Measurements from ENCODE around the gene SLCO2B1. TPM values are rescaled to one million over a fixed set of nuclear protein-coding genes. Genes with fewer than 3 reads are reported as not detected.

SLCO2B1 gene
- total and polyA plus RNA-seq, 2 experiments from 2014 or later, result not detected

DNA sequence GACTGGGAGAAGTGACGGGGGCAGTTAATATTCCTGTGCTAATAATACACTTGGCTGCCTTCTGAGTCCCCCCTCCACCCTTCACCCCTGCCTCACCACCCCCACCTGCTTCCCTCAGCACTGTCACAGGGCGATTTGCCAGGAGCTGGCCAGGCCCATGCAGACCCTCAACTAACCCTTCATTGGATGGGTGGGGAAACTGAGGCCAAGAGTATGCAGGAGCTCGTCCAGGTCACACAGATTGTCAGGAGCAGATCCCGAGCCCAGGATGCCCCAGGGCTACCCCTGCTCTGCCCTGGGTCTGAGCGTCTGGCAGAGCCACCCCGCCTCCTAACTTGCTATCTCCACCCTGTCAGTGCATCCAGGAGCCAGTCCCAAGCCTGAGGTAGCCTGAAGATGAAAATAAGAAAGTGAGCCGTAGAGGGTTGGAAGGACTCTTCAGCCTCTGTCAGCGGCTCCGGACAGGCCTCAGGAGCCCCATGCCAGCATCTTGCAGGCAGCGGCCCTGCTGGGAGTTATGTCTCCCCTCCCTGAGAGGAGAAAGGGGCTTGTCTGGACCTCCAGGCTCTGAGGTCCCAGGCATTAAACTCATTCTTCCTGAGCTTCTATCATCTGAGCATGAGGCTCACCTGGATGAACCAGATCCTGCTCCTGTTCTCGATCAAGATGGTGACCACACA, 95.9 kb downstream of the SLCO2B1 start:
- no peak overlapping the region for H3K4me3 ChIP-seq
- no peaks in the 10 kb centered on the region for H3K36me3 ChIP-seq (ENCODE audit: insufficient read depth)
- Mint-ChIP-seq H3K27ac (no peak overlapping the region), H3K4me1 (peaks cover 5% of the 10 kb centered on the region; the same call in 2 of the 3 replicates), H3K36me3 (ENCODE audit: low read depth) (no peaks in the 10 kb centered on the region), H3K4me3 (no peak overlapping the region), H3K9me3 (no peaks in the 10 kb centered on the region; the same call in 2 of the 3 replicates), H3K27me3 (ENCODE audit: insufficient read depth, low read depth, poor library complexity) (peaks cover 37% of the 10 kb centered on the region)
- H3K9me2 ChIP-seq (ENCODE audit: insufficient read depth), result 0 out of 2 replicates have a peak, but pooled peaks cover 2% of the 10 kb centered on the region
- peaks cover 36% of the 10 kb centered on the region for H3K27me3 ChIP-seq (ENCODE audit: insufficient read depth)
- no peaks in the 10 kb centered on the region for H3F3A ChIP-seq (replicated peaks; ENCODE audit: low read depth)
- no peaks in the 10 kb centered on the region for H4K20me1 ChIP-seq (replicated peaks; ENCODE audit: insufficient read depth)
- H3K4me2 ChIP-seq, result no peak overlapping the region
- DNase-seq (ENCODE audit: low spot score) (no peak), ATAC-seq (no peak)
- no peak overlapping the region for H3K27ac ChIP-seq (ENCODE audit: low read depth)
- no peaks in the 10 kb centered on the region for H3K4me1 ChIP-seq (ENCODE audit: insufficient read depth)
- TF ChIP-seq, protein P1, sequence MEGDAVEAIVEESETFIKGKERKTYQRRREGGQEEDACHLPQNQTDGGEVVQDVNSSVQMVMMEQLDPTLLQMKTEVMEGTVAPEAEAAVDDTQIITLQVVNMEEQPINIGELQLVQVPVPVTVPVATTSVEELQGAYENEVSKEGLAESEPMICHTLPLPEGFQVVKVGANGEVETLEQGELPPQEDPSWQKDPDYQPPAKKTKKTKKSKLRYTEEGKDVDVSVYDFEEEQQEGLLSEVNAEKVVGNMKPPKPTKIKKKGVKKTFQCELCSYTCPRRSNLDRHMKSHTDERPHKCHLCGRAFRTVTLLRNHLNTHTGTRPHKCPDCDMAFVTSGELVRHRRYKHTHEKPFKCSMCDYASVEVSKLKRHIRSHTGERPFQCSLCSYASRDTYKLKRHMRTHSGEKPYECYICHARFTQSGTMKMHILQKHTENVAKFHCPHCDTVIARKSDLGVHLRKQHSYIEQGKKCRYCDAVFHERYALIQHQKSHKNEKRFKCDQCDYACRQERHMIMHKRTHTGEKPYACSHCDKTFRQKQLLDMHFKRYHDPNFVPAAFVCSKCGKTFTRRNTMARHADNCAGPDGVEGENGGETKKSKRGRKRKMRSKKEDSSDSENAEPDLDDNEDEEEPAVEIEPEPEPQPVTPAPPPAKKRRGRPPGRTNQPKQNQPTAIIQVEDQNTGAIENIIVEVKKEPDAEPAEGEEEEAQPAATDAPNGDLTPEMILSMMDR (conservative IDR thresholded peaks at IDR 0.05; ENCODE audit: low read depth in 2 of 2), result no peak
- TF ChIP-seq, protein P2, sequence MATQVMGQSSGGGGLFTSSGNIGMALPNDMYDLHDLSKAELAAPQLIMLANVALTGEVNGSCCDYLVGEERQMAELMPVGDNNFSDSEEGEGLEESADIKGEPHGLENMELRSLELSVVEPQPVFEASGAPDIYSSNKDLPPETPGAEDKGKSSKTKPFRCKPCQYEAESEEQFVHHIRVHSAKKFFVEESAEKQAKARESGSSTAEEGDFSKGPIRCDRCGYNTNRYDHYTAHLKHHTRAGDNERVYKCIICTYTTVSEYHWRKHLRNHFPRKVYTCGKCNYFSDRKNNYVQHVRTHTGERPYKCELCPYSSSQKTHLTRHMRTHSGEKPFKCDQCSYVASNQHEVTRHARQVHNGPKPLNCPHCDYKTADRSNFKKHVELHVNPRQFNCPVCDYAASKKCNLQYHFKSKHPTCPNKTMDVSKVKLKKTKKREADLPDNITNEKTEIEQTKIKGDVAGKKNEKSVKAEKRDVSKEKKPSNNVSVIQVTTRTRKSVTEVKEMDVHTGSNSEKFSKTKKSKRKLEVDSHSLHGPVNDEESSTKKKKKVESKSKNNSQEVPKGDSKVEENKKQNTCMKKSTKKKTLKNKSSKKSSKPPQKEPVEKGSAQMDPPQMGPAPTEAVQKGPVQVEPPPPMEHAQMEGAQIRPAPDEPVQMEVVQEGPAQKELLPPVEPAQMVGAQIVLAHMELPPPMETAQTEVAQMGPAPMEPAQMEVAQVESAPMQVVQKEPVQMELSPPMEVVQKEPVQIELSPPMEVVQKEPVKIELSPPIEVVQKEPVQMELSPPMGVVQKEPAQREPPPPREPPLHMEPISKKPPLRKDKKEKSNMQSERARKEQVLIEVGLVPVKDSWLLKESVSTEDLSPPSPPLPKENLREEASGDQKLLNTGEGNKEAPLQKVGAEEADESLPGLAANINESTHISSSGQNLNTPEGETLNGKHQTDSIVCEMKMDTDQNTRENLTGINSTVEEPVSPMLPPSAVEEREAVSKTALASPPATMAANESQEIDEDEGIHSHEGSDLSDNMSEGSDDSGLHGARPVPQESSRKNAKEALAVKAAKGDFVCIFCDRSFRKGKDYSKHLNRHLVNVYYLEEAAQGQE (IDR thresholded peaks at IDR 0.05; ENCODE audit: unreplicated experiment), result no peak
- TF ChIP-seq ZNF114 (CRISPR knock-in tag; IDR thresholded peaks at IDR 0.05) (no peak), STAT1 (IDR thresholded peaks at IDR 0.05; ENCODE audit: unreplicated experiment) (no peak), JUNB (IDR thresholded peaks at IDR 0.05; ENCODE audit: unreplicated experiment) (no peak), CREB1 (CRISPR knock-in tag; IDR thresholded peaks at IDR 0.05; ENCODE audit: low read depth) (no peak), NANOG (IDR thresholded peaks at IDR 0.05; ENCODE audit: borderline replicate concordance) (no peak), ZNF331 (CRISPR knock-in tag; IDR thresholded peaks at IDR 0.05; ENCODE audit: low read depth) (no peak)
- TF ChIP-seq, protein P3, sequence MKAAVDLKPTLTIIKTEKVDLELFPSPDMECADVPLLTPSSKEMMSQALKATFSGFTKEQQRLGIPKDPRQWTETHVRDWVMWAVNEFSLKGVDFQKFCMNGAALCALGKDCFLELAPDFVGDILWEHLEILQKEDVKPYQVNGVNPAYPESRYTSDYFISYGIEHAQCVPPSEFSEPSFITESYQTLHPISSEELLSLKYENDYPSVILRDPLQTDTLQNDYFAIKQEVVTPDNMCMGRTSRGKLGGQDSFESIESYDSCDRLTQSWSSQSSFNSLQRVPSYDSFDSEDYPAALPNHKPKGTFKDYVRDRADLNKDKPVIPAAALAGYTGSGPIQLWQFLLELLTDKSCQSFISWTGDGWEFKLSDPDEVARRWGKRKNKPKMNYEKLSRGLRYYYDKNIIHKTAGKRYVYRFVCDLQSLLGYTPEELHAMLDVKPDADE (IDR thresholded peaks at IDR 0.05), result no peak
- TF ChIP-seq, protein P4, sequence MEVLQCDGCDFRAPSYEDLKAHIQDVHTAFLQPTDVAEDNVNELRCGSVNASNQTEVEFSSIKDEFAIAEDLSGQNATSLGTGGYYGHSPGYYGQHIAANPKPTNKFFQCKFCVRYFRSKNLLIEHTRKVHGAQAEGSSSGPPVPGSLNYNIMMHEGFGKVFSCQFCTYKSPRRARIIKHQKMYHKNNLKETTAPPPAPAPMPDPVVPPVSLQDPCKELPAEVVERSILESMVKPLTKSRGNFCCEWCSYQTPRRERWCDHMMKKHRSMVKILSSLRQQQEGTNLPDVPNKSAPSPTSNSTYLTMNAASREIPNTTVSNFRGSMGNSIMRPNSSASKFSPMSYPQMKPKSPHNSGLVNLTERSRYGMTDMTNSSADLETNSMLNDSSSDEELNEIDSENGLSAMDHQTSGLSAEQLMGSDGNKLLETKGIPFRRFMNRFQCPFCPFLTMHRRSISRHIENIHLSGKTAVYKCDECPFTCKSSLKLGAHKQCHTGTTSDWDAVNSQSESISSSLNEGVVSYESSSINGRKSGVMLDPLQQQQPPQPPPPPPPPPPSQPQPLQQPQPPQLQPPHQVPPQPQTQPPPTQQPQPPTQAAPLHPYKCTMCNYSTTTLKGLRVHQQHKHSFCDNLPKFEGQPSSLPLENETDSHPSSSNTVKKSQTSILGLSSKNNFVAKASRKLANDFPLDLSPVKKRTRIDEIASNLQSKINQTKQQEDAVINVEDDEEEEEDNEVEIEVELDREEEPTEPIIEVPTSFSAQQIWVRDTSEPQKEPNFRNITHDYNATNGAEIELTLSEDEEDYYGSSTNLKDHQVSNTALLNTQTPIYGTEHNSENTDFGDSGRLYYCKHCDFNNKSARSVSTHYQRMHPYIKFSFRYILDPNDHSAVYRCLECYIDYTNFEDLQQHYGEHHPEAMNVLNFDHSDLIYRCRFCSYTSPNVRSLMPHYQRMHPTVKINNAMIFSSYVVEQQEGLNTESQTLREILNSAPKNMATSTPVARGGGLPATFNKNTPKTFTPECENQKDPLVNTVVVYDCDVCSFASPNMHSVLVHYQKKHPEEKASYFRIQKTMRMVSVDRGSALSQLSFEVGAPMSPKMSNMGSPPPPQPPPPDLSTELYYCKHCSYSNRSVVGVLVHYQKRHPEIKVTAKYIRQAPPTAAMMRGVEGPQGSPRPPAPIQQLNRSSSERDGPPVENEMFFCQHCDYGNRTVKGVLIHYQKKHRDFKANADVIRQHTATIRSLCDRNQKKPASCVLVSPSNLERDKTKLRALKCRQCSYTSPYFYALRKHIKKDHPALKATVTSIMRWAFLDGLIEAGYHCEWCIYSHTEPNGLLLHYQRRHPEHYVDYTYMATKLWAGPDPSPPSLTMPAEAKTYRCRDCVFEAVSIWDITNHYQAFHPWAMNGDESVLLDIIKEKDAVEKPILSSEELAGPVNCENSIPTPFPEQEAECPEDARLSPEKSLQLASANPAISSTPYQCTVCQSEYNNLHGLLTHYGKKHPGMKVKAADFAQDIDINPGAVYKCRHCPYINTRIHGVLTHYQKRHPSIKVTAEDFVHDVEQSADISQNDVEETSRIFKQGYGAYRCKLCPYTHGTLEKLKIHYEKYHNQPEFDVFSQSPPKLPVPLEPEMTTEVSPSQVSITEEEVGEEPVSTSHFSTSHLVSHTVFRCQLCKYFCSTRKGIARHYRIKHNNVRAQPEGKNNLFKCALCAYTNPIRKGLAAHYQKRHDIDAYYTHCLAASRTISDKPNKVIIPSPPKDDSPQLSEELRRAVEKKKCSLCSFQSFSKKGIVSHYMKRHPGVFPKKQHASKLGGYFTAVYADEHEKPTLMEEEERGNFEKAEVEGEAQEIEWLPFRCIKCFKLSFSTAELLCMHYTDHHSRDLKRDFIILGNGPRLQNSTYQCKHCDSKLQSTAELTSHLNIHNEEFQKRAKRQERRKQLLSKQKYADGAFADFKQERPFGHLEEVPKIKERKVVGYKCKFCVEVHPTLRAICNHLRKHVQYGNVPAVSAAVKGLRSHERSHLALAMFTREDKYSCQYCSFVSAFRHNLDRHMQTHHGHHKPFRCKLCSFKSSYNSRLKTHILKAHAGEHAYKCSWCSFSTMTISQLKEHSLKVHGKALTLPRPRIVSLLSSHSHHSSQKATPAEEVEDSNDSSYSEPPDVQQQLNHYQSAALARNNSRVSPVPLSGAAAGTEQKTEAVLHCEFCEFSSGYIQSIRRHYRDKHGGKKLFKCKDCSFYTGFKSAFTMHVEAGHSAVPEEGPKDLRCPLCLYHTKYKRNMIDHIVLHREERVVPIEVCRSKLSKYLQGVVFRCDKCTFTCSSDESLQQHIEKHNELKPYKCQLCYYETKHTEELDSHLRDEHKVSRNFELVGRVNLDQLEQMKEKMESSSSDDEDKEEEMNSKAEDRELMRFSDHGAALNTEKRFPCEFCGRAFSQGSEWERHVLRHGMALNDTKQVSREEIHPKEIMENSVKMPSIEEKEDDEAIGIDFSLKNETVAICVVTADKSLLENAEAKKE (CRISPR knock-in tag; IDR thresholded peaks at IDR 0.05), result no peak
- H3K79me2 ChIP-seq (replicated peaks; ENCODE audit: insufficient read depth), result no peaks in the 10 kb centered on the region
- no peak overlapping the region for H2AFZ ChIP-seq
